ENCODE measurements around the gene ZCCHC9. TPM values are rescaled to one million over a fixed set of nuclear protein-coding genes. Genes with fewer than 3 reads are reported as not detected.
"Not testable (repeated sequence)": the region's sequence is repeated elsewhere in the genome, so short reads cannot be mapped to it uniquely, and the experiment has no call there.

Gene ZCCHC9
- 1 to 10 TPM; 6.9 to 8.7 (median 8.1) TPM for polyA plus RNA-seq

GRCh38 chr5:81301271-81302015 lies at the start of gene ZCCHC9:
ZCCHC9 (plus strand) TSS chr5:81301587; CDS start chr5:81304758, 3,171 bp downstream.
- Mint-ChIP-seq H3K9me3 (no peaks in the 10 kb centered on the region), H3K4me1 (peaks cover 36 to 53% of the 10 kb centered on the region in 2 donors), H3K4me3 (peak within 1 kb of the TSS; percentile 93 to 97 (median 95)), H3K36me3 (peaks cover 0 to 2% (median 0%) of the 10 kb centered on the region in 3 donors), H3K27me3 (ENCODE audit: low read depth in 3 of 3) (peaks cover 0 to 7% (median 4%) of the 10 kb centered on the region in 3 donors), H3K27ac (peak within 1 kb of the TSS; percentile 91 to 97 (median 96))
- DNase-seq, result peak; percentile 92 to 94 (median 93)

DNA sequence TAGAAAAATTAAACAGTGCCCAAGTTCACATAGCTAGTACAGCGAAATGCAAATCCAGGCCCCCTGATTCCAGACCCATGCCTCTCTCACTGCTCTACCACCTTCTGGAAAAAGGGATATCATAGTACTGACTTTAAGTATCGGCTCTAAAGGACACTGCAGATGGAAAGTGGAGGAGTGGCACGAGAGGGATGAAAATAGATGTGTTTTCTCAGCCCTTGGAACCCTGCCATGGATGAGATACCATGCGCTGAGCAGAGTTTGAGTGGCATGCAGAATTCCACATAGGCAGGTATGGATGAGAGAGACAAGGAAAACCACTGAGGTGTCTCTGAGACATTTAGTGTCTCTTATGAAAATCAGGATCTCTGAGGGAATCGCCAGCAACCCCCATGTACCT lies 49.5 kb upstream of the ZCCHC9 start:
- Mint-ChIP-seq H3K36me3 (peaks cover 0 to 5% (median 0%) of the 10 kb centered on the region in 3 donors), H3K27ac (no peak overlapping the region), H3K9me3 (no peaks in the 10 kb centered on the region), H3K27me3 (ENCODE audit: low read depth in 3 of 3) (peaks cover 0 to 2% (median 0%) of the 10 kb centered on the region in 3 donors), H3K4me1 (peaks cover 0 to 3% of the 10 kb centered on the region in 2 donors), H3K4me3 (no peak overlapping the region)
- DNase-seq, result no peak

DNA sequence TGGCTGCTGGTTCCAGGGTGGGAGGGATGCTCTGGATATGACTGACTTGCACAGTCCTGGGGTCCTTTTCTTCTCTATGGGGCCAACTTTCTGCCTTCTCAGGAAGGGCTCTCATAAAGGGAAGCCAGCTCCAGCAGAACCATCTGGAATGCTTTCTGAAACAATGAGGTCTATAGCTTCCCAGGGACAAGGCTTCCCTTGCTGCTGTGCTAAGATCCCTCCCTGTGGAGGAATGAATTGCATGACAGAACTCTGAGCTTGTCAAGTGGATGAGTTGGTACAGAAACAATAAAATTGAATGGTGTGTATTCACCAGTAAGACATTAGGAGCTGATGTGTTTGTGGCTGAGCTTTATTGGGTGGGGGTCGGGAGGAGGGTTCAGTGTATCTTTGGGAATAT lies 48.5 kb upstream of the ZCCHC9 start:
- Mint-ChIP-seq H3K36me3 (peaks cover 0 to 7% (median 0%) of the 10 kb centered on the region in 3 donors), H3K27me3 (ENCODE audit: low read depth in 3 of 3) (peaks cover 0 to 2% (median 0%) of the 10 kb centered on the region in 3 donors), H3K27ac (no peak overlapping the region), H3K4me1 (peaks cover 0 to 3% of the 10 kb centered on the region in 2 donors), H3K9me3 (no peaks in the 10 kb centered on the region), H3K4me3 (no peak overlapping the region)
- no peak for DNase-seq

DNA sequence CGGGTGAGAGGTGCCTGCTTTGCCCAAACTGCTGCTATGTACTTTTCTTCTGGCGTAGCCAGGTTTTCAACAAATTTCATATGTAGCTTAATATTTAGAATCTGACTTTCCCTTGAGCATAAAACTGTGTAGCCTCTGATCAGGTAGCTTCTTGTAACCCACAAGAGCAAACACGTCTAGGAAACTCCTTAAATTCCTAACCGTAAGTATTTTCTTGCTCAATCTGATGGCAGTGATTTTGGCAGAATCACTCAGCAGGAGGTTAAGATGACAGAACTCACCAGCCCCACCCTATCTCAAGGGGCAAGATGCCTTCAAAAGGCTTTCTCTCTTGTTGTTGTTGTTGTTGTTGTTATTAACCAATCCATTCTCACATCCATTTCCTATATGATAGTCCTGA lies 47.5 kb upstream of the ZCCHC9 start:
- Mint-ChIP-seq H3K27me3 (ENCODE audit: low read depth in 3 of 3) (peaks cover 0 to 2% (median 0%) of the 10 kb centered on the region in 3 donors), H3K9me3 (peaks cover 0 to 2% (median 0%) of the 10 kb centered on the region in 6 donors), H3K36me3 (peaks cover 0 to 7% (median 0%) of the 10 kb centered on the region in 3 donors), H3K27ac (no peak overlapping the region), H3K4me3 (no peak overlapping the region), H3K4me1 (peaks cover 0 to 3% of the 10 kb centered on the region in 2 donors)
- DNase-seq, result no peak

GRCh38 chr5:81254886-81255559 lies 46.4 kb upstream of the ZCCHC9 start:
- DNase-seq, result no peak
- H3K36me3 Mint-ChIP-seq, result peaks cover 5 to 9% (median 6%) of the 10 kb centered on the region in 3 donors
- H3K27me3 Mint-ChIP-seq (ENCODE audit: low read depth in 3 of 3), result peaks cover 0 to 2% (median 0%) of the 10 kb centered on the region in 3 donors
- no peak overlapping the region for H3K27ac Mint-ChIP-seq
- H3K4me3 Mint-ChIP-seq, result no peak overlapping the region
- H3K9me3 Mint-ChIP-seq, result peaks cover 3 to 6% (median 4%) of the 10 kb centered on the region in 6 donors
- peaks cover 0 to 3% of the 10 kb centered on the region in 2 donors for H3K4me1 Mint-ChIP-seq

GRCh38 chr5:81256766-81257165 lies 44.6 kb upstream of the ZCCHC9 start:
- H3K36me3 Mint-ChIP-seq, result peaks cover 8 to 17% (median 15%) of the 10 kb centered on the region in 3 donors
- no peak overlapping the region for H3K27ac Mint-ChIP-seq
- H3K27me3 Mint-ChIP-seq (ENCODE audit: low read depth in 3 of 3), result peaks cover 0 to 2% (median 1%) of the 10 kb centered on the region in 3 donors
- H3K4me1 Mint-ChIP-seq, result peaks cover 0 to 3% of the 10 kb centered on the region in 2 donors
- peaks cover 7 to 15% (median 10%) of the 10 kb centered on the region in 6 donors for H3K9me3 Mint-ChIP-seq
- H3K4me3 Mint-ChIP-seq, result no peak overlapping the region
- no peak for DNase-seq

DNA sequence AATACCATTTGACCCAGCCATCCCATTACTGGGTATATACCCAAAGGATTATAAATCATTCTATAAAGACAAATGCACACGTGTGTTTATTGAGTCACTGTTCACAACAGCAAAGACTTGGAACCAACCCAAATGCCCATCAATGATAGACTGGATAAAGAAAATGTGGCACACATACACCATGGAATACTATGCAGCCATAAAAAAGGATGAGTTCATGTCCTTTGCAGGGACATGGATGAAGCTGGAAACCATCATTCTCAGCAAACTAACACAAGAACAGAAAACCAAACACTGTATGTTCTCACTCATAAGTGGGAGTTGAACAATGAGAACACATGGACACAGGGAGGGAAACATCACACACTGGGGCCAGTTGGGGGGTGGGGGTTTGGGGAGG lies 38.6 kb upstream of the ZCCHC9 start:
- Mint-ChIP-seq H3K36me3 (peaks cover 18 to 23% (median 19%) of the 10 kb centered on the region in 3 donors), H3K9me3 (peaks cover 11 to 25% (median 17%) of the 10 kb centered on the region in 6 donors)
- DNase-seq, result not testable (repeated sequence)

GRCh38 chr5:81265101-81265500 lies 36.3 kb upstream of the ZCCHC9 start:
- Mint-ChIP-seq H3K36me3 (peaks cover 11 to 17% (median 13%) of the 10 kb centered on the region in 3 donors), H3K9me3 (peaks cover 8 to 19% (median 12%) of the 10 kb centered on the region in 6 donors), H3K4me3 (no peak overlapping the region), H3K27ac (no peak overlapping the region), H3K4me1 (peaks cover 13 to 14% of the 10 kb centered on the region in 2 donors), H3K27me3 (ENCODE audit: low read depth in 3 of 3) (peaks cover 0 to 3% (median 1%) of the 10 kb centered on the region in 3 donors)
- DNase-seq, result no peak

More for the DNA sequence above, 38.6 kb upstream of the ZCCHC9 start:
- peaks cover 10 to 13% of the 10 kb centered on the region in 2 donors for H3K4me1 Mint-ChIP-seq
- H3K4me3 Mint-ChIP-seq; H3K27me3 Mint-ChIP-seq (ENCODE audit: low read depth in 3 of 3); H3K27ac Mint-ChIP-seq: not testable (repeated sequence)

- peaks cover 0 to 3% (median 1%) of the 10 kb centered on the region in 3 donors for H3K27me3 Mint-ChIP-seq (ENCODE audit: low read depth in 3 of 3)
- no peak overlapping the region for H3K27ac Mint-ChIP-seq
- peaks cover 7 to 26% (median 17%) of the 10 kb centered on the region in 6 donors for H3K9me3 Mint-ChIP-seq
Observed at GRCh38 chr5:81268521-81269196, 32.7 kb upstream of the ZCCHC9 start.

DNA sequence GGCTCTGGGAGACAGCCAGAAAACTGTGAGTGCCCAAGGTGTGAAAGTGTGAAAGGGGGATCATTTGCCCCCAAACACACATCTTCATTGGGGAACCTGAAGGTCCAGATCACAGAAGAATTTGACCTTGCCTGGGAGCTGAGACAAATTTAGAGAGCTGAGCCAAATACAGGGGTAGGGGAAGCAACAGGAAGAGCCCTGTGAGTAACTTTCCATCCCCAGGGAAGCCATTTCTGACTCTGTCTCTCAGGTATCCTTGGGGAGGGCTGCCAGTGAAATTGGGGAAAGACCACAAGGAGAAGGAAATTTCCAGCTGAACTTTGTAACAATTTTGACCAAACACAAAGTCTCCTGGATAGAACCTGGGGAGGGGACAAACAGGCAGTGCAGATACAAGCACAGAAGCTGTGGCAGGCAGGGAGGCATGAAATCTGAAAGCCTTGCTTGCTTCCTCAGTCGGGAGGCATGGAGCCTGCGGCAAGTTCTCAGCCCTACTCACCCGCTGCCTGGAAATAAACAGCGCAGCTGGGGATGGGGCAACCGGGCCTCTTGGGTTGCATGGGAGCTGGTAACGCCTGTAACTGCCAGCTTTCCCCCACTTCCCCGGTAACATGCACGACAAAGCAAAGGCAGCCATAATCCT lies 31.5 kb upstream of the ZCCHC9 start:
- no peak for DNase-seq
- peaks cover 10 to 31% (median 18%) of the 10 kb centered on the region in 6 donors for H3K9me3 Mint-ChIP-seq
- no peak overlapping the region for H3K27ac Mint-ChIP-seq
- H3K4me1 Mint-ChIP-seq, result peaks cover 13 to 19% of the 10 kb centered on the region in 2 donors
- peaks cover 18 to 27% (median 23%) of the 10 kb centered on the region in 3 donors for H3K36me3 Mint-ChIP-seq
- H3K27me3 Mint-ChIP-seq (ENCODE audit: low read depth in 3 of 3), result peaks cover 0 to 3% (median 1%) of the 10 kb centered on the region in 3 donors
- no peak overlapping the region for H3K4me3 Mint-ChIP-seq

More at GRCh38 chr5:81268521-81269196, 32.7 kb upstream of the ZCCHC9 start:
- peaks cover 13 to 18% of the 10 kb centered on the region in 2 donors for H3K4me1 Mint-ChIP-seq
- no peak for DNase-seq
- no peak overlapping the region for H3K4me3 Mint-ChIP-seq
- peaks cover 19 to 22% (median 21%) of the 10 kb centered on the region in 3 donors for H3K36me3 Mint-ChIP-seq

GRCh38 chr5:81270394-81271027 lies 30.9 kb upstream of the ZCCHC9 start:
- not testable (repeated sequence) for H3K4me3 Mint-ChIP-seq; DNase-seq; H3K27ac Mint-ChIP-seq; H3K27me3 Mint-ChIP-seq (ENCODE audit: low read depth in 3 of 3)
- H3K9me3 Mint-ChIP-seq, result peaks cover 10 to 31% (median 19%) of the 10 kb centered on the region in 6 donors
- peaks cover 18 to 27% (median 23%) of the 10 kb centered on the region in 3 donors for H3K36me3 Mint-ChIP-seq
- peaks cover 13 to 19% of the 10 kb centered on the region in 2 donors for H3K4me1 Mint-ChIP-seq

GRCh38 chr5:81283976-81284375 lies 17.4 kb upstream of the ZCCHC9 start:
- H3K27me3 Mint-ChIP-seq (ENCODE audit: low read depth in 3 of 3), result peaks cover 0 to 2% (median 0%) of the 10 kb centered on the region in 3 donors
- peaks cover 0 to 1% (median 0%) of the 10 kb centered on the region in 6 donors for H3K9me3 Mint-ChIP-seq
- peaks cover 0 to 6% of the 10 kb centered on the region in 2 donors for H3K4me1 Mint-ChIP-seq
- no peak overlapping the region for H3K27ac Mint-ChIP-seq
- H3K36me3 Mint-ChIP-seq, result peaks cover 0 to 12% (median 4%) of the 10 kb centered on the region in 3 donors
- no peak overlapping the region for H3K4me3 Mint-ChIP-seq
- no peak for DNase-seq

Data from immature natural killer cell (primary cell).